ENCODE results near the gene CDC37.
"Not testable (repeated sequence)": the region's sequence is repeated elsewhere in the genome, so short reads cannot be mapped to it uniquely, and the experiment has no call there.

The CDC37 gene

DNA sequence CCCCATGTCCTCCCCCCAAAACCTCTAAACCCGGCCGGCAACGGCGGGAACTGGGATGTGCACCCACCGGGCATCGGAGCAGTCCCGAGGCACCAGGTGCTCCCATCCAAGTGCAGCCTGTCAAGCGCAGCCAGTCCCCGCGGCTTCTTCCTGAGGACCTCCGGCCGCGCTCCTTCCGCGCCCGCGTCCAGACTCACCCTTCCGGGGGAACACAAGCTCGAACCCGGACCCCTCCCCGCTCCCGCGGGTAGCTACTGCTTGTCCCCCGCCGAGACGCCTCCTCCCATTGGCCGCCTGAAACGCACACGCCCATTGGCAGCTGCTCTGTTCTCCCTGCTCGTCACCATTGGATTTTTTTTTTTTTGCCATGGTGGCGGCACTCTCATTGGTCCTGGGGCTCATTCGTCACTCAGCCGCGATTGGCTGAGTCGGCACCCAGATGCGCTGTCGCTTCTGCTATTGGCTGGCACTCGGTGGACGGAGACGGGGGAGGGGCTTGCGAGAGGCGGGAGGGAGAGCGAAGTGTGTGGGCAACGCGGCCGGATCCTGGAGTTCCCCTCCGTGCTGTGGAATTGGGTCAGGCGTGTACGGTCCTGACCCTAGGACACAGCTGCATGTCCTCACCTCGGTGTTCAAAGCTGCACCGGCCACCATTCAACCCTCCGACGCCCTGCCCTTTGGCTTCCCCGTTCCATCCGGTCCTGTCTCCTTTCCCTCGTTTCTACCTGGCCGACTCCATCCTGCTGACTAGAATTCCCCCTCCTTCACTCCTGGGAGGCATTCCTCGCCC is 22.8 kb downstream of the CDC37 start, which contains the start of gene TYK2:
TYK2 (minus strand) TSS at position 260 of the 790 bp plus-strand sequence. CDS start 2,166 bp downstream, outside the sequence.
- no peak for TF ChIP-seq CTCF (conservative IDR thresholded peaks at IDR 0.05; ENCODE audit: low read depth, low read length)
- H3K4me3 ChIP-seq (ENCODE audit: low read depth, low read length), result peak within 1 kb of the TSS; percentile 78
- DNase-seq (ENCODE audit: low read depth), result peak; percentile 99

GRCh38 chr19:10379880-10380312 is 23.4 kb downstream of the CDC37 start:
- DNase-seq (ENCODE audit: low read depth), result no peak
- TF ChIP-seq CTCF (conservative IDR thresholded peaks at IDR 0.05; ENCODE audit: low read depth, low read length), result no peak
- H3K4me3 ChIP-seq (ENCODE audit: low read depth, low read length), result peak overlapping the region; percentile 78

- TF ChIP-seq CTCF (conservative IDR thresholded peaks at IDR 0.05; ENCODE audit: low read depth, low read length), result no peak
- no peak for DNase-seq (ENCODE audit: low read depth)
- H3K4me3 ChIP-seq (ENCODE audit: low read depth, low read length), result no peak overlapping the region
Measured at GRCh38 chr19:10378124-10378523, 25.2 kb downstream of the CDC37 start.

DNA sequence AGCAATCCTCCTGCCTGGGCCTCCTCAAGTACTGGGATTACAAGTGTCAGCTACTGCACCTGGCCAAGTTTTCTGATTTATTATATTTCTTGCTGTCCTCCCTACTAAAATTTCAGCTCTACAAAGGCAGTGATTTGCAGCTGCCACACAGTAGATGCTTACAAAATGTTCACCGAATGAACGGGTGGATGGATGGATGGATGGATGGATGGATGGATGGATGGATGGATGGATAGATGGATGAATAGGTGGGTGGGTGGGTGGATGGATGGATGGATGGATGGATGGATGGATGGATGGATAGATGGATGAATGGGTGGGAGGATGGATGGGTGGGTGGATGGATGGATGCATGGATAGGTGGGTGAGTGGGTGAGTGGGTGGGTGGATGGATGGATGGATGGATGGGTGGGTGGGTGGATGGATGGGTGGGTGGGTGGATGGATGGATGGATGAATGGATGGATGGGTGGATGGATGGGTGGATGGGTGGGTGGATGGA is 26.2 kb downstream of the CDC37 start:
- DNase-seq (ENCODE audit: low read depth); H3K4me3 ChIP-seq (ENCODE audit: low read depth, low read length): not testable (repeated sequence)

DNA sequence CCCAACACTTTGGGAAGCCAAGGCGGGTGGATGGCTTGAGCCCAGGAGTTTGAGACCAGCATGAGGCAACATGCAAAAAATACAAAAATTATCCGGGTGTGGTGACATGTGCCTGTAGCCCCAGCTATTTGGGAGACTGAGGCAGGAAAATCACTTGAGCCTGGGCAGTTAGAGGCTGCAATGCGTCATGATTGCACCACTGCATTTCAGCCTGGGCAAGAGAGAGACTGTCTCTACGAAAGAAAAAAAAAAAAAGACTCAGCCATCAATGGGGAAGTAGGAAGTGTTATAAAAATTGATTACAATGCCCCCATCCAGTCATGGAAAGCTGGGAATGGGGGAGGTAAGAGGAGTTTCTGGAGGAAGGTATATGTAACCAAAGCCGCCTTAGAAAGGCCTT is 28.4 kb downstream of the CDC37 start:
- no peak for DNase-seq (ENCODE audit: low read depth)
- TF ChIP-seq CTCF (conservative IDR thresholded peaks at IDR 0.05; ENCODE audit: low read depth, low read length), result no peak
- no peak overlapping the region for H3K4me3 ChIP-seq (ENCODE audit: low read depth, low read length)

GRCh38 chr19:10372690-10373089 is 30.7 kb downstream of the CDC37 start:
- no peak for TF ChIP-seq CTCF (conservative IDR thresholded peaks at IDR 0.05; ENCODE audit: low read depth, low read length)
- H3K4me3 ChIP-seq (ENCODE audit: low read depth, low read length), result no peak overlapping the region
- DNase-seq (ENCODE audit: low read depth), result no peak

DNA sequence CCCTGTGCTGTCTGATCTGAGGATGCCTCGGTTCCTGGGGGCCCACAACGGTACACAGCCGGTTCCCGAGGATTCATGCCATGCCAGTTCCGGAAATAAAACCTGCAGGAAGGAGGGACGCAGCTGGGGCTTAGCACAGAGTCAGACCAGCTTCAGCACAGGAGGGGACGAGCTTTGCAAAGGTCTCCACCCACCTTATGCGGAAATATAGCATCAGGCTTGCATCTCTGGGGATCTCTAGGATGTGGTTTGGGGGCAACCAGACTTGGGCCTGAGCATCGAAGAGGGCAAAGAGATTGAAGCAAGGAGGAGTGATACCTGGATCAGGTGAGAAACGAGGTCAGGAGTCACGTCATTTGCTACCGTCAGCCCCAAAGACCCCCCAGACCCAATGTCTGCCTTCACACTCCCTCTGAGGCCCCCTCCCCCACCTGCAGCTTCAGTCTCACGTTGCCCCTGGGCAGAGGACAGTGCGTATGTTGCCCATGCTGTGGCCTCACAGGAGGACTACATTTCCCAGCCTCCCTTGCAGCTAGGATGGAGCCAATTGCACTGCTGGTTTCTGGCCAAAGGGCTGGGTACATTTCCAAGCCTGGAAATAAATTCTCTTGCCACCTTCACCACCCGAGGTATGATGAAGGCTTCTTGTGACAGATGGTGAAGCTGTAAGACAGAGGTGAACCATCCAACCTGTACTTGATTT is 35.1 kb downstream of the CDC37 start:
- no peak for TF ChIP-seq CTCF (conservative IDR thresholded peaks at IDR 0.05; ENCODE audit: low read depth, low read length)
- no peak for DNase-seq (ENCODE audit: low read depth)
- no peak overlapping the region for H3K4me3 ChIP-seq (ENCODE audit: low read depth, low read length)

DNA sequence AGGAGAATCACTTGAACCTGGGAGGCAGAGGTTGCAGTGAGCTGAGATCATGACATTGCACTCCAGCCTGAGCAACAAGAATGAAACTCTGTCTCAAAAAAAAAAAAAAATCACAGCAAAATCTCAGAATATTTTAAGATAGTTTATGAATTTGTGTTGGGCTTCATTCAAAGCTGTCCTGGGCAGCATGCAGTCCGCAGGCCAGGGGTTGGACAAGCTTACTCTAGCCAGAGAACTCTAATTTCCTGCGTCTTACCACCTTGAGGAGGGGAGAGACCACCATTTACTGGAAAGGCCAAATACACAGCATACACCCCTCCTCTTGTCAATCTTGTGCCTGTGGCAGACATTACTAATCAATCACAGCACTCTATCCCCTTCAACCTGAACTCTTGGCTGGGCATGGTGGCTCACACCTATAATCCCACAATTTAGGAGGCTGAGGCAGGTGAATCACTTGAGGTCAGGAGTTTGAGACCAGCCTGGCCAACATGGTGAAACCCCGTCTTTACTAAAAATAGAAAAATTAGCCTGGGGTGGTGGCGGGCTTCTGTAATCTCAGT is 36.3 kb downstream of the CDC37 start:
- not testable (repeated sequence) for H3K4me3 ChIP-seq (ENCODE audit: low read depth, low read length); DNase-seq (ENCODE audit: low read depth)

Data from choroid plexus epithelial cell (primary cell).